Renal pelvis (tissue), 4 donors: ENCODE results near the gene PSTK. TPM values are rescaled to one million over a fixed set of nuclear protein-coding genes. Genes with fewer than 3 reads are reported as not detected.

Source experiments
- DNase-seq: peaks from one replicate; pipeline ENCODE4 v3.0.0-alpha.2; 2013
- polyA plus RNA-seq, 3 donors: library from polyadenylated mRNA; unstranded; fragments of 120-200 nt; gene quantifications; one replicate each; pipeline ENCODE4 v1.2.1, GENCODE V29; 2013; ENCODE audit not compliant: insufficient read length in 3 of 3

PSTK gene
- polyA plus RNA-seq, 3 donors, result 7.6 to 12.3 (median 9.9) TPM

DNA sequence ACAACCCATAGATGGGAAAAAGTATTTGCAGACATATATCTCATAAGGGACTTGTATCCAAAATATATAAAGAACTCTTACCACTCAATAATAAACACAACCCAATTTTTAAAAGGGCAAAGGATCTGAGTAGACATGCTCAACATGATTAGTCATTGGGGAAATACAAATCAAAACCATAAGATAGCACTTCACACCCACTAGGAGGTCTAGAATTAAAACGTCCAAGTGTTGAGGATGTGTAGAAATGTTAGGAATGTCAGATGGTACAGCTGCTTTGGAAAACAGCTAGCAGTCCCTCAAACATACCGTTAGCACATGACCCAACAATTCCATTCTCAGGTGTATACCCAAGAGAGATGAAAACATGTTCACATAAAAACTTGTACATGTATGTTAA, 8.3 kb downstream of the PSTK start:
- no peak for DNase-seq

DNA sequence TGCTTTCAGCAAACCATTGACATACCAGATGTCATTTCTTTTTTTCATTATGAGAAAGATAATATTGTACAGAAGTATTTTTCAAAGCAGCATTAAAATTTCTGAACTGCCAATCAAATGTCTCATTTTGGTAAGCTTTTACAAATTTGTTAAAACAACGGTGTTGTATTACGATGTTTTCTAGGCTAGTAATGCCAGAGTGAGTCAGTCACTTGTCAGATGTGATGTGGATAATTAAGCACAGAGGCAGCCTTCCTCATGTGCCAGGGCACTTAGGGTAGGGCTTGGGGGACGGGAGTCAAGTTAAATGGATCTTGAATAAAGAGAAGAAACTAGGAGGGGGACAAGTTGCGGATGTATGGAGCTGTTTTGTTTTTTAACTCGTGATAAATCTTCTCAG, 10.1 kb downstream of the PSTK start:
- no peak for DNase-seq

DNA sequence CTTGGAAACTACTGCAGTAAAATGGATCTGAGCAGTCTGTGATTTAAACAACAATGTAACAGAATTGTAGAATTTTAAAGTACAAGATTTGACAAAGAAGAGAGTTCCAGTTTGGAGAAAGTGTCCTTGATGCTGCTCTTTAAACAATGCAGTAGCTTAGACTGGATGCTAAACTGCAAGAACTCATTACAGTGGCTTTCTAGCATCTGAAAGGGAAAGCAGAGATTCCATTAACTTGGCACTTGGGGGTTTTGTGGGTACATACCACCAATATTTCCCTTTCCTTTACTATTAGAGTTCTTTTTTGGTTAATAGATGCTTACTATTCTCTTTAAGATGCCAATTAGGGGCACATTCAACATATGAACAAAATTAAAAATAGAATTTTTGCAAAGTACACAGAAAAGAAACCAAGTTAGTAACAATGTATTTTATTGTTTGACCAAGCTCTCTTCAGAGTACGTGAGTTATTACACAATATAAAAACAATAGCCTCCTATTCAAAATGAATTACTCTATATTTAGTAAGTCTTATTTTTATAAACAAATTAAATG, 11.9 kb downstream of the PSTK start:
- no peak for DNase-seq

DNA sequence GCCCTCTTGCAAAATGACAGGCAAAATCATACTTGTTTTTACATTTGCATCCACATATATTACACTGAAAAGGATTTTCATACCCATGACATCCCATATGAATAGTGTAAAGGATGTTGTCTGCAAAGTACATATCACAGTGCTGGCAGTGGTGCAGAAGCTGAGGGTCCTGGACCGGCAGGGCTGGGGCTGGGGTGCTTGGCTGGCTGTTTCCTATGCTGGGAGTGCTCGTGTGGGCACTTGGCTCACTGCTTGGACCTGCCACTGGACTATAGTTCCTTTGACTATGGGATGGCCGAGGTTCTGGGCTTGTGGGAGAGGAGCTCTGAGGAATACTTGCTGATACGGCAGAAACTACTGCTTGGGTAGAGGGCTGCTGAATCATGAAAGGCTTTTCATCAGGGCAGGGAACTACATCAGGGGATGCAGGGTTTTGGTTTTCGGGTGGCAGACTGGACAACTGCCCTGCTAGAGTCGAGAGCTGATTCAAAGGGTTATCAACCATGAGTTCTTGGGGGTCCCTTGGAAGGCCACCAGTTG, 13.7 kb downstream of the PSTK start:
- DNase-seq, result no peak

DNA sequence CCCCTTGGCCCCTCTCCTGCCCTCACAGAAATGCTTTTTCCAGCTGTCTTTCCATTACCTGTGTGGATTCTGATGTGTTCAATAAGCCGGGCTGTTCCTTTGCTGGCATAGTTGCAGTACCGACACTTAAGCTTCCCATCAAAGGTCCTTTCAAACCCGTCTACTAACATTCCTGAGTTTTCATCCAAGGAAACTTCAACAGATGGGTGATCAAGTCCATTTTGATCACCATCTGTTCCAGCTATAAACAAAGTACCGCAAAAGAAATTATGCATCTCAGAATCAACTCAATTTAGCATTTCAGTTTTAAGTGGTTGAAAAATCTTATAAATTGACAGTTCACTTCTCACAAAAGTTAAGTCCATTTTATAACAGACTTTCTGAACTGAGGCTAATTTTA, 15.7 kb downstream of the PSTK start:
- DNase-seq, result no peak

DNA sequence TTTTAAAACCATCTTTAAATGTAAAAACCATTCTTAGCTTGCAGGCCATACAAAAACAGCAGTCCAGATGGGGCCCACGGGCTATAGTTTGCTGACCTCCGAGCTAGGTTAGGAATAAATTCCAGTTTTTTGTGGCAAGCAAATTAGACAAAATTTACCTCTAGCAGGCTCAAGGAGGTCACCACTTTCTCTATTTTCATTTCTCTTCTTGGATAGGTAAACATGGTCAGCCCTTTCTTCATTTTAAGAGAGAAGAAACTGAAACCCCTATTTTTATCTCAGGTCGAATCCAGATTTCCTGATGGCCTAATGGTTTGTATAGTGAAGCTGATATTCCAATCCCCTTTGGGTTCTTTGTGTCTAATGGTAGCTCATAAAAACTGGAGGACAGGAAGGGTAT, 17.7 kb downstream of the PSTK start:
- no peak for DNase-seq

DNA sequence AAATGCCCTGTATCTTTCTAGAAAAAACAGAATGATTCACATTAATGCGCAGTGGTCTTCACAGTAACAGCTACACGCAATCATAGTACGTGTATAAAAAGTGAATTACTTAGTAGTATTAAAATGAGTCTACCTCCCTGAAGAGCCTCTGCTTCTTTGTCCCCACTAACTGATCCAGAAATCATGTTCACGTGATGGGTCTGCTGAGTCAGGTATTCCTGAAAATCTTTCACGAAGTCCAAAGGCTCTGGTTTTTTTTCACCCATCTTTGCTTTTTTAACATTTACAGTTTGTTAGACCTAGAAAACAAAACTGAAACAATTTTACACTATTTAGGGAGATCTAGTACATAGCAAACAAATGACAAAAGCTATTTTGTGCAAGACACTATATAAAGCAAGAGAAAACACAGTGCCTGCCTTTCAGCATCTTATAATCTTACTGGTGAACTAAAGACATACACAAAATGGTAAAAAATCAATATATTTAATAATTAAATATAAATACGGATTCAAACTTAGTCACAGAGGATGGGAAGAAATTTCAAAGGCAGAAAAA, 18.2 kb downstream of the PSTK start:
- no peak for DNase-seq

DNA sequence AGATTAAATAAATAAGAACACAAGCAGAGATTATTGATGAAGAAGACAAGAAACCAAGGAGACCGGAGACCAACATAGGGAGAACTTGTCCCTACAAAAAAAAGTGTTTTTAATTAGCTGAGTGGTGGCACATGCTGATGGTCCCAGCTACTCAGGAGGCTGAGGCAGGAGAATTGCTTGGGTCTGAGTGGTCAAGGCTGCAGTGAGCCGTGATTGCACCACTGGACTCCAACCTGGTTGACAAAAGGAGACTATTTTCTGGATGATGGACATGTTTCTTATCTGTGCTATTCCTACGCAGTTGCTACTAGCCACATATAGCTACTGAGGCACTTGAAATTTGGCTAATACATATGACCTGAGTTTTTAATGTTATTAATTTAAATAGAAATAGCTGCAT, 18.7 kb downstream of the PSTK start:
- DNase-seq, result no peak

DNA sequence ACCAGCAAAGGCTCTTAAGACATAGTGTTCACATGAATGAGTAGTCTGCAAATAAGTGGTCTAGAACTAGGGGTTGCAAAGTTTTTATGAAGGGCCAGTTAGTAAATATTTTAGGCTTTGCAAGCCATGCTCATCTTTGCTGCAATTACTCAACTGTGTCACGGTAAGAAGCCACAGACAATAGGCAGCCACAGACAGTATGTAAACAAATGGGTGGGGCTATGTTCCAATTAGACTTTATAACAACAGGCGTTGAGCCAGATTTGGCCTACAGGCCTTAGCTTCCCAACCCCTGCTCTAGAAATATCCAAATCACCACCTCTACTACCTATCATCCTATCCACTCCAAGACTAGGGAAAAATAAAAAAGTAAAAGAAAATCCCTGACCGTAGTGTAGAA, 19.1 kb downstream of the PSTK start:
- no peak for DNase-seq

DNA sequence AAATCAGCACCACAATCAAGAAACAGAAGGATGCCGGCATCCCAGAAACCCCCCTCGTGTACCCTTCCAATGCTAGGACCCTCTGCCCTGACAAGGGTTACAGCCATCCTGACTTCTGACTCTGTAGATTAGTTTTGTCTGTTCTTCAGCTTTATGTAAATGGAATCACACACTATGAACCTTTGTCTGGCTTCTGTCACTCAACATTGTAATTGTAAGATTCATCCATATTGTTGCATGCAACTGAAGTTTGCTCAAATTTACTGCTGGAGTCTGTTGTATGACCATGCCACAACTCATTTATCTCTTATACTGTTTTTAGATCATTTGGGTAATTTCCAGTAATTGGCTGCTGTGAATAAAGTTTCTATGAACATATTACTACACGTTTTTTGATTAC, 20.0 kb downstream of the PSTK start:
- DNase-seq, result no peak

DNA sequence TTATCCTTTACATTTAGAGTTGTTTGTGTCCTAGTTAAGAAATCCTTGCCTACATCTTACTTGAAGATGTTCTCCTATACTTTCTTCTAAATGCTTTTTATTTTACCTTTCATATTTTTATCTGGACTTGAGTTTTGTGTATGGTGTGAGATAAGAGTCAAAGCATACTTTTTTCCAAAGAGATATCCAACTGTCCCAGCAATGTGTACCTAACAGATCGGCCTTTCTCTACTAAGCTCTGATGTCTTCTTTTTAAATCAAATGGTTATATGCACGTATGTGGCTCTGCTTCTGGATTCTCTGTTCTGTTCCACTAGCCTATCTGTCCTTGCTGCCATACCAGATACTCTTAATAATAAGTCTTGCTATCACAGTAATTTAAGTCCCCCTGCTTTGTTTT, 21.2 kb downstream of the PSTK start:
- DNase-seq, result no peak

DNA sequence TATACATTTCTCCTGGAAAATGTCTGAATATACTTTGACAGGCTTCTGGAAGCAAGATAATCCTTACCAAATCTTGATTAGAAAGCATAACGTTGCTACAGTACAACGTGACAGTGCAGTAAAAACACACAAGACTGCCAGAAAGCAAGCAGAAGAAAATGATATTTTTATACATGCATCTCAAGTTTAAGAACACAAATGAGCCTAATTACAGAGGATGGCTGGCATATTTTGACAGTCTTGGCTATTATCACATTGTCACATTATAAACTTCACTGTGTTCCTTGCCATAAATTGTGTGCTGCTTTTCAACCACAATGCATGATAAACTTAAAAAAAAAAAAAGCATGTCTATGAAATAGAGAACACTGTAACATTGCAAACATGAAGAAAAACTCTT, 24.1 kb downstream of the PSTK start:
- DNase-seq, result no peak

DNA sequence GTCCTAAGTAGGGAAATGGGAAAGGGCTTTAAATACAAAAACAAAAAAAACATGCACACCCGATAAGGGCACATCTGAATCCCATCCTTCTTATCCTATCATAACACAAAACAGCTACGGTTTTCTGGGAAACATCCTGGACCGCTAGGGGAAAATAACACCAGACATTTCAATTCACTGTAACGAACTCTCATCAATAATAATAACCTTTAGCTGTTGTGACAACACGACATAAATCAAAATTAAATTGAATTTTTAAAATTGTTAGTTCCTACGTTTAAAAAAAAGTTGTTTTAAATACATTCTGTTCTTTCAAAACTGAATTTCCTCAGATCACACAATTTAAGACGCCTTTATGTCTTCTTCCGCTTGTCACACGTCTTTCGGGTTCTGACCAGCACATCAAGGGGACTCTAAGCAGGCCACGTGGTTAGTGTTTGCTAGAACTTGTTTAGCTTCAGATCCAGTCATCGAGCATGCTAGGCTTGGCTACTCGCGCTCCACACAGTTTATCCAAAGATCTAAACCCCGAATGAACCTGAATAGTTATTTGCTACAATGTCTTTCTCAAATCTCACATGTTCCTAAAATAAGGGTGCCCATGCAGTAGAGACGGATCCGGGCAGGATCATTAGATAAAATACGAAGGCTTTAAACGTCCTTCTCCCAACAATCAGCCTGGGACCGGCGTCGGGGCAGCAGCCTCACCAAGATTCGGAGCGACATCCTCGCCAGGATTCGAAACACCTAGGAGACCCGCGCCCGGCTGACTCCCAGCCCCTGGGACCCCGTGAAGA, 27.6 kb downstream of the PSTK start:
- DNase-seq, result peak; percentile 39

DNA sequence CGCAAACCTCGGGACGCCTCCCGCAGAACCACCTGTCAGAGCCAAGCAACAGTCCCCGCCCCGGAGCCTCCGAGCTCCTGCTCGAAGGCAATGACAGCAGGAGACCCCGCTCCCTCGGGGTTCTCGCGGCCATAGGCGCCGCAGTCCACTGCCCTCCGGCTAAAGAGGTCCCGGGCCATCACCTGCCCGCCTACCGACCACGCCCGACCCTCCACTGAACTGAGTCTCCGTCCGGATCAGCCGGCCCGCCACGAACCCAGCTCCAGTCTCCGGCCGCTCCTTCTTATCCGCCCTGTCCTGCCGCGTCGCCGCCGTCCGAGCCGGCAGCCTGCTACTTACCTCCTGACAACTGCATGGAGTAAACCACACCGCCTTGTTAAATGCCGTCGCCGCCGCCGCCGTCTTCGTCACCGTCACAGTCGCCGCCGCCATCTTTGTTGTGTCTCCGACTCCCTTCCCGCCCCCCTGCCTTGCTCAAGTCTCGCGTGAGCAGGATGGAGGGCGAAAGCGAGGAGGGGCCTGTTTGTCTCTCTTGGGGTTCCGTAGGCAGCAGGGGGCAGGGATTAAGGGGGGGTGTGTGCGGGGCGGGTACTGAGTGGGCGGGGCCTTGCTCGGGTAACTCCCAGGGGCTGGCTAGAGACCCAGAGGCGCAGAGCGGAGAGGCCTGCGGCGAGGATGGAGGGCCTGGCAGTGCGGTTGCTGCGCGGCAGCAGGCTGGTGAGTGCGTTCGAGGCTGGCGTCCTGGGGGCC, 28.3 kb downstream of the PSTK start, which contains the start of the genes ACADSB and IKZF5:
TSS of gene ACADSB (plus strand) at position 652 of the 750 bp plus-strand sequence. CDS start at position 676, 24 bp downstream.
TSS of gene IKZF5 (minus strand) at position 441 of the 750 bp plus-strand sequence. CDS start 10,170 bp downstream, outside the sequence.
- DNase-seq, result peak; percentile 98

DNA sequence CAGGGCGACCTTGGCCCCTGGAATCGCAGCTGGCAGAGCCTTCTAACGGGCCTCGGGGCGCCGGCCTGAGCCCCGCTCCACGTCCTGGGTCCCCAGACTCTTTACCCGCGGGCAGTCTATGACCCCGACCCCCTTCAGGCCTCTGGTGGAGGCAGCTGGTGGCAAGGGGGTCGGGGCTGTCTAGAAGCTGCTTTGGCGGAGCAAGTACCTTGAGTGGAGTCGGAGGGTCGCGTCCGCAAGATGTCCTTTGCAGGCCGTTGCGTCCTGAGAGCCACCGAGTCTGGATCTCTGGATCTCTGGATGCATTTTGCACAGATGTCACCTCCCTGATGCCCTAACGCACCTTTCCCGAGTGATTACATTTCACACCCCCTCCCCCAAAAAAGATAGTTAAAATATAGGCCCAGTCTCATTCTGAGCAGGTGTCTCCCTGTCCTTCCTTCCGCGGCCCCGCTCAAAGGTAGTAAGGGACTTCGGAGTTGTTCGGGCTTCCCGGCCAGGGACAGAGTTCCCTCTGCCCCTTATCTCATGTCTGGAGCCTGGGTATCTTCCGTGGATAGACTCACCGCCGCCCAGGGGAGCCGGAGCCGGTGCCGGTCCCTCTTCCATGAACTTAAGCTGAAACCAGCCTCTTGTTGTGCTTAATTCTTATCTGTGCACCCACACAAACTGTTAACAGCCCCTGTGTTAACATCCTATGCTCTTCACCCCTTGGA, 29.1 kb downstream of the PSTK start:
- DNase-seq, result no peak

DNA sequence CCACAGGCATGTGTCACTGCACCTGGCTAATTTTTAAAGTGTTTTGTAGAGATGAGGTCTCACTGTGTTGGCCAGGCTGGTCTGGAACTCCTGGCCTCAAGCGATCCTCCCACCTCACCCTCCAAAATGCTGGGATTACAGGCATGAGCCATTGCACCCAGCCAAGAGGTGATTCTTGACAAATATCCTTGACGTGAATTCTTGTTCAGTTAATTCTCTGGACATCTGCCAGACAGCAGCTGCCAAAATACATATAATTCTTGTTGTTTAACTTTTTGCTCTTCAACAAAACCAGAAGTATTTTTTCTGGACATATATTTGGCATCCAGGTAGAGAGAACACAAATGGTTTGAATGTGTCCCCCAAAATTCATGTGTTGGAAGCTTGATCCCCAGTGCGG, 31.8 kb downstream of the PSTK start:
- no peak for DNase-seq

DNA sequence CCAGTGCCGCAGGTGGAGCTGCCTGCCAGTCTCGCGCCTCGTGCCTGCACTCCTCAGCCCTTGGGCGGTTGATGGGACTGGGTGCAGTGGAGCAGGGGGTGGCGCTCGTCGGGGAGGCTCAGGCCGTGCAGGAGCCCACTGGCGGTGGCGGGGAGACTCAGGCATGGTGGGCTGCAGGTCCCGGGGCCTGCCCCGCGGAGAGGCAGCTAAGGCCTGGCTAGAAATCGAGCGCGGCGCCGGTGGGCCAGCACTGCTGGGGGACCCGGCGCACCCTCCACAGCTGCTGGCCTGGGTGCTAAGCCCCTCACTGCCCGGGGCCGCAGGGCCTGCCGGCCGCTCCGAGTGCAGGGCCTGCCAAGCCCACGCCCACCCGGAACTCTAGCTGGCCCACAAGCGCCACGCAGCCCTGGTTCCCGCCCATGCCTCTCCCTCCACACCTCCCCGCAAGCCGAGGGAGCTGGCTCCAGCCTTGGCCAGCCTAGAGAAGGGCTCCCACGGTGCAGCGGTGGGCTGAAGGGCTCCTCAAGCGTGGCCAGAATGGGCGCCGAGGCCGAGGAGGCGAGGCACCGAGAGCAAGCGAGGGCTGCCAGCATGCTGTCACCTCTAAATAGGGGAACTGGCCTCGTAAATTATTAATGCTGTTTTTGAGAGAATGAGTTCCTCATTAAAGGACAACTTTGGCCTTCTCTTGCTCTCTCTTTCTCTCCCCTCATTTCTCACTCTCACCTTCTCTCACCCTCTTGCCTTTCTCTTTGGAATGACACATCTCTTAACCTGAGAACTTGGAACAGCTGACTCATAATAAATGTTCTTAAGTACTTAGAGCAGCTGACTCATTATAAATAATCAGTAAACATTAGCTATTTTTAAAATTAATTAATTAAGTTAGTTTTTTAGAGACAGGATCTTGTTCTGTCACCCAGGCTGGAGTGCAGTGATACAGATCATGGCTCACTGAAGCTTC, 33.5 kb downstream of the PSTK start:
- DNase-seq, result no peak

DNA sequence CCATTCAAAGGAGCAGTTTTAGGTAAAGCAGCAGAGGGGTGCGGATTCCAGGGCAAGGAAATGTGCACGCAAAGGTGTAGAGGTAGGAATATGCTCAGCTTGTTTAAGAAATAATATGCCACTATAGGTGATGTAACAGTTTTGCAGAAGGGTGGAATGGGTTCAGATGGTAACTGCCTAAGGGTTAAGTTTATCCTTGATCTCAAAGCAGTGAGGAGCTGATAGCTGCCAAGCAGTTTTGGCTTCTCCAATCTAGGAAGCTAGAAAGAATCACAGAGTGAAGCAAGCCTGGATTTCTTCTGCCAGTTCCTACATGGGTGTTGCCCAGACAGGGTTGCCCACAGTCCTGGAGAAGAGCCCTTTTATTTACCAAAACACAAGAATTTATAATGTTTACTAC, 34.6 kb downstream of the PSTK start:
- DNase-seq, result no peak

DNA sequence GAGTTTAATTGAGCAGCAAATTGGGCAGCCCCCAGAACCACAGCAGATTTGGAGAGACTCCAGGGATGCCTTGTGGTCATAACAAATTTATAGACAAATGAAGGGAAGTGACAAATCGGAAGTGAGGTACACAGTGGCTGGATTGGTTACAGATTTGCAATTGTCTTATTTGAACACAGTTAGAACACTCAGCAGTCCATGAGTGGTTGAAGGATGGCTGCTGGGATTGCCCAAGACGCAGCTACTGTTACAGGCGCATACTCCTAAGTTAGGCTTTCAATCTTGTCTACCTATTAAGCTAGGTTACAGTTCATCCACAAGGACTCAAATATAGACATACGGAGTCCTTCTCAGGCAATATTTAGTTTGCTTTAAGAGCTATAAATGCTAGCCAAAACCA, 36.0 kb downstream of the PSTK start:
- DNase-seq, result no peak

DNA sequence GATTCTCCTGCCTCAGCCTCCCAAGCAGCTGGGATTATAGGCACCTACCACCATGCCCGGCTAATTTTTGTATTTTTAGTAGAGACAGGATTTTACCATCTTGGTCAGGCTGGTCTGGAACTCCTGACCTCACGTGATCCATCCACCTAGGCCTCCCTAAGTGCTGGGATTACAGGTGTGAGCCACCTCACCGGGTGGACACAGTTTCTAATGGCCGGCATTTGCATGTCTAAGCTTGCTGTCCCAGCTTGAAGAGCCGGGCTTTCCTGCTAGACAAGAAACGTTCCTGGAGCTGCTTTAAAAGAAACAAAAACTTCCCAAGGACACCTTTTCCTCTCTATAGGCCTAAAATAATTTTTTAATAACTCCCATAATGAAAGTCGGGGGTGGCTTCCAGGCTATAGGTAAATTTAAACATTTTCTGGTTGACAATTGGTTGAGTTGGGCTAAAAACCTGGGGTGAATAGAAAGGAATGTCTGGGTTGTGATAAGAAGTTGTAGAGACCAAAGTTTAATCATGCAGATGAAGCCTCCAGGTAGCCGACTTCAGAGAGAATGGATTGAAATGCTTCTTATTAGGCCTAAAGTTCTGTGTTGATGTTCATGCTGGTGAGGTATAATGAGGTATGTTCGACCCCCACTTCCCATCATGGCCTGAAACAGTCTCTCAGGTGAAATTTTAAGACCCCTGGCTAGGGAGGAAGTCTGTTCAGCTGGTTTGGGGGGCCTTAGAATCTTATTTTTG, 37.4 kb downstream of the PSTK start:
- DNase-seq, result no peak
